Measurements from ENCODE around the gene PRRG2.

PRRG2 gene

DNA sequence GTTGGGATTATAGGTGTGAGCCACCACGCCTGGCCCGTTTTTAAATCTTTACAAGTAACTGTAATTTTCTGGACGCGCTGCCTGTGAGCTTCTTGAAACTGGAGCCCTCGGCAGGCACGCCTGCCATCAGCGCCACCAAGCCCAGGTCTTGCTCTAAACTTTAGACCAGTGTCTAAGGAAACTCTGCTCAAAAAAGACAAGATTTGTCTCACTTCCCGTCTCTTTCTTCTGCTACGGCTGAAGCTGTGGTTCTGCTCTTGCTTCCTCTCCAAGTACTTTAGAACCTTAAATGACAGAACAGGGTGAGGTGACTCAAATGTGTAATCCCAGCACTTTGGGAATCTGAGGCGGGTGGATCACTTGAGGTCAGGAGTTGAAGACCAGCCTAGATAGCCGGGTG lies 28.4 kb upstream of the PRRG2 start:
- no peak for TF ChIP-seq ZFX (IDR thresholded peaks at IDR 0.05)
- TF ChIP-seq, protein P1, sequence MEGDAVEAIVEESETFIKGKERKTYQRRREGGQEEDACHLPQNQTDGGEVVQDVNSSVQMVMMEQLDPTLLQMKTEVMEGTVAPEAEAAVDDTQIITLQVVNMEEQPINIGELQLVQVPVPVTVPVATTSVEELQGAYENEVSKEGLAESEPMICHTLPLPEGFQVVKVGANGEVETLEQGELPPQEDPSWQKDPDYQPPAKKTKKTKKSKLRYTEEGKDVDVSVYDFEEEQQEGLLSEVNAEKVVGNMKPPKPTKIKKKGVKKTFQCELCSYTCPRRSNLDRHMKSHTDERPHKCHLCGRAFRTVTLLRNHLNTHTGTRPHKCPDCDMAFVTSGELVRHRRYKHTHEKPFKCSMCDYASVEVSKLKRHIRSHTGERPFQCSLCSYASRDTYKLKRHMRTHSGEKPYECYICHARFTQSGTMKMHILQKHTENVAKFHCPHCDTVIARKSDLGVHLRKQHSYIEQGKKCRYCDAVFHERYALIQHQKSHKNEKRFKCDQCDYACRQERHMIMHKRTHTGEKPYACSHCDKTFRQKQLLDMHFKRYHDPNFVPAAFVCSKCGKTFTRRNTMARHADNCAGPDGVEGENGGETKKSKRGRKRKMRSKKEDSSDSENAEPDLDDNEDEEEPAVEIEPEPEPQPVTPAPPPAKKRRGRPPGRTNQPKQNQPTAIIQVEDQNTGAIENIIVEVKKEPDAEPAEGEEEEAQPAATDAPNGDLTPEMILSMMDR (conservative IDR thresholded peaks at IDR 0.05): no peak
- no peak overlapping the region for H3K27ac ChIP-seq

DNA sequence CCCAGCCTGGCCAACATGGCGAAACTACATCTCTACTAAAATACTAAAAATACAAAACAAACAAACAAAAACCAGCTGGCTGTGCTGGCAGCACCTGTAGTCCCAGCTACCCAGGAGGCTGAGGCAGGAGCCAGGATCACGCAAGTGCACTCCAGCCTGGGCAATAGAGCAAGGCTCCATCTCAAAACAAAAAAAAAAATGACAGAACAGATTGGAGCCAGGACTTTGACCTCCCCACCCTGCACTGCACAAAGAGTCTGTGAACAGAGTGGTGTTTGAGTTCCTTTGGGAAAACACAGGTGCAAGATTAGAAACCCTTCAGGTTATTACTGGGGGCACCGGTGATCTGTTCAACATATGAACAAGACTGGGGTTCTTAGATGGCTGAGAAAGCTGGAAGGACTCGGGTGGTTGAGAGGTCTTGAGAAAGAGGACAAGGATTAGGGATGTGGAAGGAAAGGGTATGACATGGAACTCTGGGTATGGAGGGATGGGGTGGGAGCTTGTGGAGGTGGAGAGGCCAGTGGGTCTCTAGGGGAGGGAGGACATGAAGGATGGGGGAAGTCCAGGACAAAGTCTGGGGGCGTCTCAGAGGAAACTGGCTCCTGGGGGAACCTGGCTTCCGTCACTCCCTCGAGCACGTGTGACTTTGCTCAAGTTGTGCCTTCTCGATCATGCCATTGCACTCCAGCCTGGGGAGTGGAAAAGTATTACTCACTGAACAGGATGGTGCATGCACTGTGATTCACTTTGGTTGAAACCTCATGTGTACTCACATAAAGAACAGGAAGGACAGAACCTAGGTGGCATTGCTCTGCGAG lies 27.5 kb upstream of the PRRG2 start:
- TF ChIP-seq, protein P1 (conservative IDR thresholded peaks at IDR 0.05): no peak
- no peak for TF ChIP-seq ZFX (IDR thresholded peaks at IDR 0.05)
- no peak overlapping the region for H3K27ac ChIP-seq

DNA sequence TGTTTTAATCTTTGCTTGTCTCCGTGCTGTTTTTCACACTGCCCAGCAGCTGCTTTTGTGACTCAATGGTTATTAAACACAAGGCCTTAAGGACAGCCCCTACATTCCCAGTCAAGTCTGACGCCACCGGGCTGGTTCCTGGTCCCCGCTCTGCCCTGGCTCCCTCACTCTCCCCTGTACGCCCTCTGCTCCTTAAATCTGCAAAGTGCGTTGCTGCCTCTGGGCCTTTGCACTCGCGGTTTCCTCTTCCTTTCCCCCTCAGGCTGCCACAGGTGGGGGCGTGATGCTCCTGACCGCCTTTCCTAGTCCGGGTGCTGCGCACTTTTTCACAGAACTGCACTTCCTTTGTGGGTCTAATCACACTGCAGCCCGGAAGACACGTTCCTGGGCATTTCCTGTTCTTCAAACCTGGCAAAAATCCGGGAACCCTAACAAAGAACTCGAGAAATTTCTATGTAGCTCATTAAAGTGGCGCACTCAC lies 26.4 kb upstream of the PRRG2 start:
- H3K27ac ChIP-seq: no peak overlapping the region
- TF ChIP-seq, protein P1 (conservative IDR thresholded peaks at IDR 0.05): no peak
- TF ChIP-seq ZFX (IDR thresholded peaks at IDR 0.05): no peak

DNA sequence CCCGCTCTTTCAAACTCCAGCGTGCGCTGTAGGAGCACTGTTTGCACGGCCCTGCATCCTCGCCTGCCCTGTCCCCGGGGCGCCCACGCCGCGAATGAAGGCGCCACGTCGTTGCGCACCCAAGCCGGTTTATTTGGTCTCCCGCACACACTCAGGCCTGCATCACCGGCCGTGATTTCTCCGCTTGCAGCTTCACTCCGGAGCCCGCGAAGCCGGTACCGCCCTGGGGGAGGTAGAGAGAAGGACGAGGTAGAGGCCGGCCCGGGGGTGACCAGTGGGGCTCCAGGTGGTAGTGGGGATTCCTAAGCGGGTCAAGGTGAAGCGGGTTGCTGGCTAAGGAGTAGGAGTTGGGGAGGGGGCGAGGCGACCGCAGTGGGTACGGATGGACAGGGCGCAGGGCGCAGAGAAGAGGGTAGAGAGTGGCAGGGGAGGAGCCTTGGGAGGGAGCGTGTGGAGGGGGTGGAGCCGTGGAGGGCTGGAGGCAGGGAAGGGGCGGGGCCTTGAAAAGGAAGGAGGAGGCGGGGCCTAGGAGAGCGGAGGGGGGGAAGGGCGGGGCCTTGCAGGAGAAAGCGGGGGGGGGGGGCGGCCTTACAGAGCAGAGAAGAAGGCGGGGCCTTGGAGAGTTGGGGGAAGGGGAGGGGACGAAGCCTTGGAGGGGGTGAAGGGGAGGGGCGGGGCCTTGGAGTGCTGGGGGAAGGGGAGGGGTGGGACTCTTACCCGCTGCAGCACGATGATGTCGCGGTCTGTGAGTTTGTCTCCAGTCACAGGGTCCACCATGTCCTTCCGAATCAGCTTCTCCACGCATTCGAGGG lies 25.3 kb upstream of the PRRG2 start:
- no peak for TF ChIP-seq ZFX (IDR thresholded peaks at IDR 0.05)
- TF ChIP-seq, protein P1 (conservative IDR thresholded peaks at IDR 0.05): no peak
- H3K27ac ChIP-seq: no peak overlapping the region

DNA sequence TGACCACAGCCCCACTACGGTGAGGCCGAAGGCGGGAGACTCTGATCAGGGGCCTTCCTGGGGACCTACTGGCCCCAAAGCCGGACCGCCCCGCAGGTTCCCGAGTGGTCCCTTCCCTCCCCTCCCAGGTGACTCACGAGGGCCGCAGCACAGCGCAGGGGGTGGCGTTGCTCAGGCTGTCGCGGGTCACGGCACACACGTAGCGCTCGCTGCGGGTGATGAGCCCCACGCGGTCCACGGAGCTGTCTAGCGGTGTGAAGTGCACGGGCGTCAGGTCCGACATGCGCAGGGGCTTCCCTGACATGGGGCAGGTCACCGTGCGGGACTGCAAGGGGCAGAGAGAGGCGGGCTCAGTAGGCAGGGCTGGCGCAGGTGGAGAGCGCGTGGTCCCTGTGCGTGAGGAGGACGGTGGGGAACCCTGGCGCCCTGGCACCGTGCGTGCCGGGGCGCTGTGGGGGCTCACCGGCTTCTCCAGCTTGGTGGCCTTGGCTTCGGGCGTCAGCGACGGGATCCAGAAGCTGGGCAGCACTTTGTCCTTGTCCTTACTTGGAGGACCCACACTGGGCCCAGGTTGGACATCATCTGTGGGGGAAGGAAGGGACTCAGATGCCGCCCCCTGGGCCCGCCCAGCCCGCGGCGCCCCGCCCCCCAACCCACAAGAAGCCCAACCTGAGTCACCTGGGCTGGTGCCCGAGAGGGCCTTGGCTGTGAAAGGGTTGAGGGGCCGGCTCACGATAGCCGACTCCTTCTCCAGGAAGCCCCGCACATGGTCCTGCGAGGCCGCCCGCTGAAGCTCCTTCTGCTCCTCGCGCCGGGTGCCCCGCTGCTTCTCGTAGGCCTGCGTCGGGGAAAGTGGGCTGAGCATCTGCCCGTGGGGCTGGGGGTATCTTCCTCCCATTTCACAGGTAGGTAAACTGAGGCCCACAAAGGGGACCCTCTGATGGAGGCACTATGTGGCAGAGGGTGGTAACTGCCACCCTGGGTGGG lies 24.4 kb upstream of the PRRG2 start:
- no peak for TF ChIP-seq ZFX (IDR thresholded peaks at IDR 0.05)
- TF ChIP-seq, protein P1 (conservative IDR thresholded peaks at IDR 0.05): no peak
- no peak overlapping the region for H3K27ac ChIP-seq

DNA sequence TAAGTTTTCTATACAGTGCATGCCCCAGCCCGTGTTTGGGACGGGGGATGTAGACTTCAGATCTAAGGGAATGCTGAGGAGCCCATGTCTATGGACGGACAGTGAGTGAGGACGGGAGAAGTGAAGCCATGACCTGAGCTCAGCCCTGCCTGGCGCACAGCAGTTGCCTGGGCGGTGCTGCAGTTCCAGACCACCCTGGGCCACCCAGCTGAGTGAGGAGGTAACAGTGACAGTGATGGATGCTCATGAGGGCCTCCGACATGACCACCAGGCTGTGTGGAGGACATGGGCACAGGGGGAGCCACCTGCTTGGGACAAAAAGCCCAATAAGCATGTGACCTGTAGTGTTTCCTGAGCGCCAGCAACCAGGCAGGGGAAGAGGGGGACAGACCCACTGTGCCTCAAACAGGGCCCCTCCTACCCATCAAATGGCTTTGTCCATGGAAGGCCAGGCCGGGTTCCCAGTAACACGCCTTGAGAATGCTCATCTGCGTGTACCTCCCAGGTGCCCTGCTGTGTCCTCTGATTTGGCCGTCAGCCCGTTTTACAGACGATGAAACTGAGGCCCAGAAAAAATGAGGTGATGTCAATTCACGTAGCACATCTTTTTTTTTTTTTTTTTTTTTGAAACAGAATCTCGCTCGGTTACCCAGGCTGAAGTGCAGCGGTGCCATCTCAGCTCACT lies 23.3 kb upstream of the PRRG2 start:
- TF ChIP-seq ZFX (IDR thresholded peaks at IDR 0.05): no peak
- TF ChIP-seq, protein P1 (conservative IDR thresholded peaks at IDR 0.05): no peak
- H3K27ac ChIP-seq: no peak overlapping the region
